Smooth muscle cell (in vitro differentiated cells): ENCODE measurements around the gene CDH12. TPM values are rescaled to one million over a fixed set of nuclear protein-coding genes. Genes with fewer than 3 reads are reported as not detected.

Experiments used
- DNase-seq: peaks from one replicate; lab custom pipeline; 2025; ENCODE audit not compliant: unreplicated experiment; lab: John Stamatoyannopoulos, UW
- H2AFZ ChIP-seq: fragments of 200-600 bp; sonication (generic); 2 replicates; pipeline ENCODE4 v1.6.0; 2016; ENCODE audit warnings: antibody characterized with exemption, low read depth, mild to moderate bottlenecking
- H3F3A ChIP-seq: fragments of 200-600 bp; sonication (generic); 2 replicates; pipeline ENCODE4 v1.6.0; 2017; ENCODE audit warnings: antibody characterized with exemption, low read depth
- H3K27ac ChIP-seq: fragments of 200-600 bp; sonication (generic); 2 replicates; pipeline ENCODE4 v1.5.1; 2016; ENCODE audit warnings: low read depth, mild to moderate bottlenecking
- H3K27me3 ChIP-seq: fragments of 200-600 bp; sonication (generic); 2 replicates; pipeline ENCODE4 v1.6.1; 2016; ENCODE audit warnings: low read depth, mild to moderate bottlenecking
- H3K36me3 ChIP-seq: fragments of 200-600 bp; sonication (generic); 2 replicates; pipeline ENCODE4 v1.5.1; 2016; ENCODE audit warnings: low read depth
- H3K4me1 ChIP-seq: fragments of 200-600 bp; sonication (generic); 2 replicates; pipeline ENCODE4 v1.5.1; 2016; ENCODE audit warnings: low read depth
- H3K4me2 ChIP-seq: fragments of 200-600 bp; sonication (generic); 2 replicates; pipeline ENCODE4 v1.6.0; 2016; ENCODE audit warnings: mild to moderate bottlenecking
- H3K4me3 ChIP-seq: fragments of 200-600 bp; sonication (generic); 2 replicates; pipeline ENCODE4 v1.5.1; 2016; ENCODE audit warnings: mild to moderate bottlenecking
- H3K79me2 ChIP-seq: fragments of 200-600 bp; sonication (generic); 2 replicates; pipeline ENCODE4 v1.6.0; 2016; ENCODE audit warnings: low read depth, mild to moderate bottlenecking
- H3K9ac ChIP-seq: fragments of 200-600 bp; sonication (generic); 2 replicates; pipeline ENCODE4 v1.6.0; 2016; ENCODE audit warnings: low read depth
- H3K9me3 ChIP-seq: fragments of 200-600 bp; sonication (generic); replicated peaks from 2 replicates; pipeline ENCODE4 v1.5.1; 2016; ENCODE audit warnings: low read depth
- H4K20me1 ChIP-seq: fragments of 200-600 bp; sonication (generic); 2 replicates; pipeline ENCODE4 v1.6.0; 2016; ENCODE audit warnings: low read depth
- WGBS: methylation state at CpG from one replicate; pipeline ENCODE4 v1.1.7; 2016; ENCODE audit warnings: low lambda C conversion rate; 5-methylcytosine and 5-hydroxymethylcytosine counted together
- polyA plus RNA-seq: library from polyadenylated mRNA; unstranded; fragments of >200 nt; fragmentation: Nextera tagmentation; extraction: Ambion mirVana; gene quantifications from 2 replicates; pipeline ENCODE4 v1.2.1, GENCODE V29; 2016
- total RNA-seq: library from RNA; depleted of rRNA; stranded (reverse); fragments of >200 nt; gene quantifications from 2 replicates; pipeline ENCODE4 v1.2.3, GENCODE V29; 2014
- TF ChIP-seq, protein P1 (sequence below): fragments of 200-600 bp; sonication (generic); IDR thresholded peaks from 2 replicates; pipeline ENCODE4 v1.5.1; 2017; ENCODE audit warnings: borderline replicate concordance, mild to moderate bottlenecking, antibody characterized with exemption; ENCODE audit not compliant: insufficient read depth, poor library complexity, severe bottlenecking

The CDH12 gene
- total and polyA plus RNA-seq, 2 experiments from 2014 or later, result not detected

GRCh38 chr5:21847300-21847699 lies 1005.8 kb downstream of the CDH12 start:
- Histone ChIP-seq H2AFZ (no peak overlapping the region), H3K79me2 (no peaks in the 10 kb centered on the region), H3F3A (no peaks in the 10 kb centered on the region), H3K9ac (no peak overlapping the region), H3K27me3 (no peaks in the 10 kb centered on the region), H3K4me3 (no peak overlapping the region), H3K9me3 (no peaks in the 10 kb centered on the region), H3K27ac (no peak overlapping the region), H3K36me3 (no peaks in the 10 kb centered on the region), H3K4me2 (no peak overlapping the region), H3K4me1 (no peaks in the 10 kb centered on the region), H4K20me1 (no peaks in the 10 kb centered on the region)
- TF ChIP-seq, protein P1, sequence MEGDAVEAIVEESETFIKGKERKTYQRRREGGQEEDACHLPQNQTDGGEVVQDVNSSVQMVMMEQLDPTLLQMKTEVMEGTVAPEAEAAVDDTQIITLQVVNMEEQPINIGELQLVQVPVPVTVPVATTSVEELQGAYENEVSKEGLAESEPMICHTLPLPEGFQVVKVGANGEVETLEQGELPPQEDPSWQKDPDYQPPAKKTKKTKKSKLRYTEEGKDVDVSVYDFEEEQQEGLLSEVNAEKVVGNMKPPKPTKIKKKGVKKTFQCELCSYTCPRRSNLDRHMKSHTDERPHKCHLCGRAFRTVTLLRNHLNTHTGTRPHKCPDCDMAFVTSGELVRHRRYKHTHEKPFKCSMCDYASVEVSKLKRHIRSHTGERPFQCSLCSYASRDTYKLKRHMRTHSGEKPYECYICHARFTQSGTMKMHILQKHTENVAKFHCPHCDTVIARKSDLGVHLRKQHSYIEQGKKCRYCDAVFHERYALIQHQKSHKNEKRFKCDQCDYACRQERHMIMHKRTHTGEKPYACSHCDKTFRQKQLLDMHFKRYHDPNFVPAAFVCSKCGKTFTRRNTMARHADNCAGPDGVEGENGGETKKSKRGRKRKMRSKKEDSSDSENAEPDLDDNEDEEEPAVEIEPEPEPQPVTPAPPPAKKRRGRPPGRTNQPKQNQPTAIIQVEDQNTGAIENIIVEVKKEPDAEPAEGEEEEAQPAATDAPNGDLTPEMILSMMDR, result no peak
- 74% methylated on average over 2 of the region's 2 CpGs for WGBS
- DNase-seq, result no peak

GRCh38 chr5:21844960-21845359 lies 1008.2 kb downstream of the CDH12 start:
- Histone ChIP-seq H3K36me3 (no peaks in the 10 kb centered on the region), H2AFZ (no peak overlapping the region), H3K4me2 (no peak overlapping the region), H3K4me3 (no peak overlapping the region), H3K27me3 (no peaks in the 10 kb centered on the region), H3K27ac (no peak overlapping the region), H3F3A (no peaks in the 10 kb centered on the region), H3K9me3 (no peaks in the 10 kb centered on the region), H4K20me1 (no peaks in the 10 kb centered on the region), H3K9ac (no peak overlapping the region), H3K79me2 (no peaks in the 10 kb centered on the region), H3K4me1 (no peaks in the 10 kb centered on the region)
- 90% methylated on average over 1 of the region's 1 CpG for WGBS
- TF ChIP-seq, protein P1, result no peak
- DNase-seq, result no peak

- H3K9ac ChIP-seq, result no peak overlapping the region
- DNase-seq, result no peak
- H3K36me3 ChIP-seq, result no peaks in the 10 kb centered on the region
- H2AFZ ChIP-seq, result no peak overlapping the region
- no peaks in the 10 kb centered on the region for H3K4me1 ChIP-seq
- no peaks in the 10 kb centered on the region for H4K20me1 ChIP-seq
- H3K27me3 ChIP-seq, result no peaks in the 10 kb centered on the region
- TF ChIP-seq, protein P1, result no peak
- no peaks in the 10 kb centered on the region for H3F3A ChIP-seq
- no peak overlapping the region for H3K4me2 ChIP-seq
- H3K27ac ChIP-seq, result no peak overlapping the region
- no peaks in the 10 kb centered on the region for H3K79me2 ChIP-seq
- no peak overlapping the region for H3K4me3 ChIP-seq
- H3K9me3 ChIP-seq, result no peaks in the 10 kb centered on the region
These were observed 1018.3 kb downstream of the CDH12 start for GRCh38 chr5:21834863-21835262.

DNA sequence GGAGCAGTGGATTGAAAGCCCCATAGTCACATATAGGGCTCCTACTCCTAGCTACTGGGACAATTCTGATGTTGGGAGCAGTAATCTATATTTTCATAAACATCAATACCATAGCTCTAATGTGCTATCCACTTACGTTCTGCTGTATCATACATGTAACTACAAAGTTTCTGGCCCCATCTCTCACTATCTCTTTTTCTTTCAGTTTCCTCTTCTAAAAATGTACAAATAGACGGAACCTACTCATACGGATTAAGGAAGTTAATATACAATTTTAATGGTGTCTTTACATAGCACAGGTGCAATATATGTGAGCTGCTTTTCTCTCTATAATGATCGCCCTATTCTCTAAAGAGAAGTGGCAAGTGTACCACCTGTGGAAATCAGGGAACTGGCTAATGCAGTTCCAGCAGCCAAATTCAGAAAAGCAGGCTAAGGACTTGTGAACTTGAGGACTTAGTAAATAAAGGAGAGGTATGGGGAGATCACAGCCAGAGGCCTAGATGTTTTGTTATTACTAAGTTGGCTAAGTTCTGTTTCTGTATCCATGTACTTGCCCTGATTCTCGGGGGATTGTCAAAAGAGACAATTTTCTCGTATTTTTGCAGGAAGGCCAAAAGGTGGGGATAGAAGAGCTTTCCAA lies 1021.9 kb downstream of the CDH12 start:
- H3F3A ChIP-seq, result no peaks in the 10 kb centered on the region
- WGBS, result 91% methylated on average over 6 of the region's 6 CpGs
- TF ChIP-seq, protein P1, result no peak

More for the DNA sequence above, 1021.9 kb downstream of the CDH12 start:
- Histone ChIP-seq H3K4me3 (no peak overlapping the region), H3K9ac (no peak overlapping the region), H2AFZ (no peak overlapping the region), H3K36me3 (no peaks in the 10 kb centered on the region), H3K9me3 (no peaks in the 10 kb centered on the region), H3K79me2 (no peaks in the 10 kb centered on the region), H3K4me1 (no peaks in the 10 kb centered on the region), H3K4me2 (no peak overlapping the region), H3K27me3 (no peaks in the 10 kb centered on the region), H3K27ac (no peak overlapping the region), H4K20me1 (no peaks in the 10 kb centered on the region)
- no peak for DNase-seq
